ENCODE results near the gene TFAP2A. TPM values are rescaled to one million over a fixed set of nuclear protein-coding genes. Genes with fewer than 3 reads are reported as not detected.

The TFAP2A gene
- total and polyA plus RNA-seq, 2 donors from 2014 or later = 10.1 to 16.2 TPM

GRCh38 chr6:10397756-10398445, 17.0 kb downstream of the TFAP2A start:
- H3K27me3 ChIP-seq (ENCODE audit: control insufficient read depth, insufficient read depth, low read length) = peaks cover 73% of the 10 kb centered on the region
- DNase-seq (peak in 2 of 5 donors; percentile 22 to 56), FAIRE-seq (no peak)
- no peak overlapping the region for H3K27ac ChIP-seq (ENCODE audit: low read depth in 2 of 2, low read length in 2 of 2)
- peaks cover 0 to 3% (median 0%) of the 10 kb centered on the region in 3 donors for H3K36me3 ChIP-seq (ENCODE audit: control insufficient read depth in 2 of 3, insufficient read depth in 3 of 3, low read length in 3 of 3)
- H3K4me1 ChIP-seq (ENCODE audit: control insufficient read depth in 2 of 3, insufficient read depth in 2 of 3, low read depth in 1 of 3, low read length in 3 of 3) = no peaks in the 10 kb centered on the region
- intact Hi-C loops (cut with DNase I) = no loop called here
- H3K9me3 ChIP-seq (ENCODE audit: control insufficient read depth in 2 of 3, insufficient read depth in 1 of 3, low read length in 3 of 3) = peaks cover 0 to 4% (median 0%) of the 10 kb centered on the region in 3 donors
- TF ChIP-seq CTCF (IDR thresholded peaks at IDR 0.05; ENCODE audit: borderline replicate concordance, extremely low read depth, insufficient read depth) = no peak
- no peak overlapping the region for H3K9ac ChIP-seq (ENCODE audit: low read length in 3 of 3)
- H3K4me3 ChIP-seq (ENCODE audit: low read length in 3 of 3) = no peak overlapping the region

- no peaks in the 10 kb centered on the region for H3K4me1 ChIP-seq (ENCODE audit: control insufficient read depth in 2 of 3, insufficient read depth in 2 of 3, low read depth in 1 of 3, low read length in 3 of 3)
- no peak overlapping the region for H3K4me3 ChIP-seq (ENCODE audit: low read length in 3 of 3)
- peaks cover 70% of the 10 kb centered on the region for H3K27me3 ChIP-seq (ENCODE audit: control insufficient read depth, insufficient read depth, low read length)
- H3K36me3 ChIP-seq (ENCODE audit: control insufficient read depth in 2 of 3, insufficient read depth in 3 of 3, low read length in 3 of 3) = peaks cover 0 to 2% (median 0%) of the 10 kb centered on the region in 3 donors
- DNase-seq (peak in 1 of 5 donors; percentile 22), FAIRE-seq (no peak)
- TF ChIP-seq CTCF (IDR thresholded peaks at IDR 0.05; ENCODE audit: borderline replicate concordance, extremely low read depth, insufficient read depth) = no peak
- H3K9me3 ChIP-seq (ENCODE audit: control insufficient read depth in 2 of 3, insufficient read depth in 1 of 3, low read length in 3 of 3) = peaks cover 0 to 4% (median 0%) of the 10 kb centered on the region in 3 donors
- H3K27ac ChIP-seq (ENCODE audit: low read depth in 2 of 2, low read length in 2 of 2) = no peak overlapping the region
- intact Hi-C loops (cut with DNase I) = no loop called here
- no peak overlapping the region for H3K9ac ChIP-seq (ENCODE audit: low read length in 3 of 3)
Measured at GRCh38 chr6:10396785-10397184, 18.1 kb downstream of the TFAP2A start.

- DNase-seq = peak in 2 of 5 donors; percentile 22 to 70
- intact Hi-C loops (cut with DNase I) = no loop called here
- H3K27ac ChIP-seq (ENCODE audit: low read depth in 2 of 2, low read length in 2 of 2) = no peak overlapping the region
Measured at GRCh38 chr6:10395704-10396546, 18.9 kb downstream of the TFAP2A start.

More at GRCh38 chr6:10395704-10396546, 18.9 kb downstream of the TFAP2A start:
- H3K4me1 ChIP-seq (ENCODE audit: control insufficient read depth in 2 of 3, insufficient read depth in 2 of 3, low read depth in 1 of 3, low read length in 3 of 3) = no peaks in the 10 kb centered on the region
- H3K9me3 ChIP-seq (ENCODE audit: control insufficient read depth in 2 of 3, insufficient read depth in 1 of 3, low read length in 3 of 3) = peaks cover 0 to 4% (median 0%) of the 10 kb centered on the region in 3 donors
- H3K27me3 ChIP-seq (ENCODE audit: control insufficient read depth, insufficient read depth, low read length) = peaks cover 68% of the 10 kb centered on the region
- no peak overlapping the region for H3K9ac ChIP-seq (ENCODE audit: low read length in 3 of 3)
- no peak overlapping the region for H3K4me3 ChIP-seq (ENCODE audit: low read length in 3 of 3)
- TF ChIP-seq CTCF (IDR thresholded peaks at IDR 0.05; ENCODE audit: borderline replicate concordance, extremely low read depth, insufficient read depth) = no peak
- no peaks in the 10 kb centered on the region for H3K36me3 ChIP-seq (ENCODE audit: control insufficient read depth in 2 of 3, insufficient read depth in 3 of 3, low read length in 3 of 3)
- no peak for FAIRE-seq

Data from kidney (tissue), 14 donors.